ENCODE results near the gene FEZ2. TPM values are rescaled to one million over a fixed set of nuclear protein-coding genes. Genes with fewer than 3 reads are reported as not detected.

Gene FEZ2
- total RNA-seq, 2 experiments from 2014 or later: 10.3 to 11.8 TPM

DNA sequence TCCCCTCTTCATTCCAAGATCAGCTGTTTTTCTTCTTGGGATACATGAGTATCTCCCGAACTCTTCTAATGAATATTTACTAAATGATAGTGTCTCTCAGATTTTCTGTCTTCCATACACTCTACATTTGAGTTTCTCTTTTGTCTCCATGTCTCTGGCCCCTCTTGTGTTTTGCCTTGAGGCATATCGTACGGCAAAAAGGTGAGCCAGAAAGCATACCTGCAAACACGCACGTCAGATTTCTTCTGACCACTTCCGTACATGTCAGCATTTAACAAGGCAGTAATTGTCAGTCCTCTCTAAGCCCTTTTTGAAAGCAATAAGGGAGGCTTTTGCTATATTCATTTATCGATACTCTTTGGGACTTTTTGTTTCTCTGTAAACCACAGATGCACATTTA, 82.4 kb downstream of the FEZ2 start:
- ChIA-PET POLR2A (no interaction called here), CTCF (no interaction called here)
- Mint-ChIP-seq H3K27me3 (no peaks in the 10 kb centered on the region), H3K4me3 (no peak overlapping the region), H3K36me3 (ENCODE audit: low read depth) (peaks cover 32% of the 10 kb centered on the region), H3K4me1 (ENCODE audit: low read depth) (no peaks in the 10 kb centered on the region), H3K27ac (no peak overlapping the region), H3K9me3 (no peaks in the 10 kb centered on the region)
- no peak for ATAC-seq
- intact Hi-C loops (cut with micrococcal nuclease): no loop called here
- DNase-seq: no peak
- TF ChIP-seq, protein P1, sequence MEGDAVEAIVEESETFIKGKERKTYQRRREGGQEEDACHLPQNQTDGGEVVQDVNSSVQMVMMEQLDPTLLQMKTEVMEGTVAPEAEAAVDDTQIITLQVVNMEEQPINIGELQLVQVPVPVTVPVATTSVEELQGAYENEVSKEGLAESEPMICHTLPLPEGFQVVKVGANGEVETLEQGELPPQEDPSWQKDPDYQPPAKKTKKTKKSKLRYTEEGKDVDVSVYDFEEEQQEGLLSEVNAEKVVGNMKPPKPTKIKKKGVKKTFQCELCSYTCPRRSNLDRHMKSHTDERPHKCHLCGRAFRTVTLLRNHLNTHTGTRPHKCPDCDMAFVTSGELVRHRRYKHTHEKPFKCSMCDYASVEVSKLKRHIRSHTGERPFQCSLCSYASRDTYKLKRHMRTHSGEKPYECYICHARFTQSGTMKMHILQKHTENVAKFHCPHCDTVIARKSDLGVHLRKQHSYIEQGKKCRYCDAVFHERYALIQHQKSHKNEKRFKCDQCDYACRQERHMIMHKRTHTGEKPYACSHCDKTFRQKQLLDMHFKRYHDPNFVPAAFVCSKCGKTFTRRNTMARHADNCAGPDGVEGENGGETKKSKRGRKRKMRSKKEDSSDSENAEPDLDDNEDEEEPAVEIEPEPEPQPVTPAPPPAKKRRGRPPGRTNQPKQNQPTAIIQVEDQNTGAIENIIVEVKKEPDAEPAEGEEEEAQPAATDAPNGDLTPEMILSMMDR (IDR thresholded peaks at IDR 0.05): no peak

DNA sequence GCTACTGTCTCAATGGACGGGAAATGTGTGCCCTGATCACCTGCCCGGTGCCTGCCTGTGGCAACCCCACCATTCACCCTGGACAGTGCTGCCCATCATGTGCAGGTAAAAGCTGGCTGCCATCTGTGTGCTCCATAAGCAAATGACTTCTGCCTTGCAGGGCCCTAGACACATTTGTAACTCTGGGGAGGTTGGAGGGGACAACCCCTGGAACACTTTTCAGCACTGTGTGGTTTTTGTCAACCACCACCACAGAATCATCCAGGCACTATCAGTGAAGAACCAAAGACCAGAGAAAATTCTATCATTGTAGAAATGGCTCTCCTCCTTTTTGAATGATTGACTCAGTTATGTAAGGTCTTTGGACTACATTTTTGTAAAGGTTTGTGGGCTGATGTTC, 84.3 kb downstream of the FEZ2 start:
- no peak for DNase-seq
- ChIA-PET CTCF (no interaction called here), POLR2A (no interaction called here)
- H3K4me1 Mint-ChIP-seq (ENCODE audit: low read depth): no peaks in the 10 kb centered on the region
- no peaks in the 10 kb centered on the region for H3K9me3 Mint-ChIP-seq
- H3K36me3 Mint-ChIP-seq (ENCODE audit: low read depth): peaks cover 24% of the 10 kb centered on the region
- ATAC-seq: no peak
- intact Hi-C loops (cut with micrococcal nuclease): no loop called here
- TF ChIP-seq, protein P1 (IDR thresholded peaks at IDR 0.05): no peak
- H3K27ac Mint-ChIP-seq: no peak overlapping the region
- H3K4me3 Mint-ChIP-seq: no peak overlapping the region
- no peaks in the 10 kb centered on the region for H3K27me3 Mint-ChIP-seq

DNA sequence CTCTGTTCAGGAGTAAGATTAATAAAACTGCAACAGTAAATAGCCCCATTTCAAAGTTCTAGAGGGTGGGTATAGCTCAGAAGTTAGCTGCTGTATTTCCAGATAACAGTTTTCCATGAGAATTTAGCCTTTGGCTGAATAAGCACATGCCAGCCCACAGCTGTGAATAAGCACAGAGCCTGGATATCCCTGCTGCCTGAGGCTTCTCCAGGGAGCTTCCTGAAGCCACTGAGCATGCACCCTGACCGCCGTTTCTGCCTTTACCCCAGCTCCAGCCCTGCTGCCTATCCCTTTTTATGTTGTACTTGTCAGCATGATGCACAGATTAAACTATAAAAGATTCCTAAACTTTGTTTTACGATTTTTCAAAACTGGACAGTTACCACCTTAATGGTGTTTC, 85.3 kb downstream of the FEZ2 start:
- DNase-seq (no peak), ATAC-seq (no peak)
- ChIA-PET POLR2A (no interaction called here), CTCF (interaction anchor here (0.6 to 1.7 kb wide), 2 partner anchors 152 to 273 kb away, joined by 3 read pairs; no protein-coding TSS in a partner anchor)
- H3K27me3 Mint-ChIP-seq: no peaks in the 10 kb centered on the region
- no peaks in the 10 kb centered on the region for H3K9me3 Mint-ChIP-seq
- H3K36me3 Mint-ChIP-seq (ENCODE audit: low read depth): peaks cover 24% of the 10 kb centered on the region
- H3K4me3 Mint-ChIP-seq: no peak overlapping the region
- TF ChIP-seq, protein P1 (IDR thresholded peaks at IDR 0.05): no peak
- H3K27ac Mint-ChIP-seq: no peak overlapping the region
- intact Hi-C loops (cut with micrococcal nuclease): no loop called here
- H3K4me1 Mint-ChIP-seq (ENCODE audit: low read depth): no peaks in the 10 kb centered on the region

DNA sequence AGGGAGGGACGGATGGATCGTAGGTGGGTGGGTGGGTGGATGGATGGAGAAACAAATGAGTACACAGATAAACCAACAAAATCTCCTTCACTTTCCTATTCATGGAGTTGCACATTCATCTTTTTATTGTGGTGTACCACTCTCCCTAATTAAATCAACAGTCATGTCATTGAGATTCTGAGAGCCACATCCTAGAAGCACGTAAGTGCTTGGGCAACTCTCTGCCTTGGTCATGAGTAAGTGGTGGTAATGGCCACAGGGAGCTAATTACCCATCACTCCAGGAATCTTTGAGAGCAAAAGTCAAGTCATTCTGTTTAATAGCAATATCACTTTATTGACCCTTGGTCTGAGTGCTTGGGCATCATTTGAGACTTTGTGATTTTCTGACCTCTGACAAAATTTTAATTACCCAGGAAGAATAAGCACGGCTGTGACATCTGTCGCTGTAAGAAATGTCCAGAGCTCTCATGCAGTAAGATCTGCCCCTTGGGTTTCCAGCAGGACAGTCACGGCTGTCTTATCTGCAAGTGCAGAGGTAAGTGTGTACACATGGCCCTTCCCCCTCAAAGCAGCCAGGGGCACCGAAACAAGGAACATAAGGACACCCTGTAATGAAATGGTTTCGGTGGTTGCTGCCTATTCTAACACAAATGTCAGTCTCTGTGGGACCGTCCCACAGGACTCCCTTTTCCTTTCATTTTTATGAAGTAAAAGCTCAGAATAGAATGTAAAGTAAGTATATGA, 85.9 kb downstream of the FEZ2 start:
- H3K27ac Mint-ChIP-seq: no peak overlapping the region
- no peak overlapping the region for H3K4me3 Mint-ChIP-seq
- DNase-seq (no peak), ATAC-seq (no peak)
- ChIA-PET CTCF (interaction anchor here (0.6 to 1.7 kb wide), 2 partner anchors 152 to 273 kb away, joined by 3 read pairs; no protein-coding TSS in a partner anchor), POLR2A (no interaction called here)
- H3K4me1 Mint-ChIP-seq (ENCODE audit: low read depth): no peaks in the 10 kb centered on the region
- intact Hi-C loops (cut with micrococcal nuclease): no loop called here
- TF ChIP-seq, protein P1 (IDR thresholded peaks at IDR 0.05): no peak
- peaks cover 22% of the 10 kb centered on the region for H3K36me3 Mint-ChIP-seq (ENCODE audit: low read depth)
- H3K27me3 Mint-ChIP-seq: no peaks in the 10 kb centered on the region
- no peaks in the 10 kb centered on the region for H3K9me3 Mint-ChIP-seq

DNA sequence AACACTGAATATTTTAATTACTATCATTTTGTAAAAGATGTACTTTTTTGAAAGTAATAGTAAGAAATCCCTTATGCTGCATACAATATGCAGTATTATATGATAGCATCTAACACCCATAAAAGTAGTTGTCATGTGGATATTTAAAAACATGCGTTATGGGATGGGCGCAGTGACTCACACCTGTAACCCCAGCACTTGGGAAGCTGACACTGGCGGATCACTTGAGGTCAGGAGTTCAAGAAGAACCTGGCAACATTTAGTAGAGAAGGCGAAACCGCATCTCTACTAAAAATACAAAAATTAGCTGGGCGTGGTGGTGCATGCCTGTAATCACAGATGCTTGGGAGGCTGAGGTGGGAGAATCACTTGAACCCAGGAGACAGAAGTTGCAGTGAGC, 88.9 kb downstream of the FEZ2 start:
- TF ChIP-seq, protein P1 (IDR thresholded peaks at IDR 0.05): no peak
- ChIA-PET POLR2A (no interaction called here), CTCF (no interaction called here)
- no peak overlapping the region for H3K27ac Mint-ChIP-seq
- DNase-seq: no peak
- no peaks in the 10 kb centered on the region for H3K4me1 Mint-ChIP-seq (ENCODE audit: low read depth)
- peaks cover 8% of the 10 kb centered on the region for H3K36me3 Mint-ChIP-seq (ENCODE audit: low read depth)
- H3K4me3 Mint-ChIP-seq: no peak overlapping the region
- intact Hi-C loops (cut with micrococcal nuclease): loop anchor here (5.0 kb wide), 1 partner anchor 157 kb away; no protein-coding TSS in a partner anchor
- no peaks in the 10 kb centered on the region for H3K9me3 Mint-ChIP-seq
- H3K27me3 Mint-ChIP-seq: no peaks in the 10 kb centered on the region
- ATAC-seq: no peak
